T-helper 17 cell (primary cell): ENCODE measurements around the gene FUT8. TPM values are rescaled to one million over a fixed set of nuclear protein-coding genes. Genes with fewer than 3 reads are reported as not detected.
A peak's percentile ranks its signal among the peaks of the same experiment; 100 is the strongest.
"Not testable (repeated sequence)": the region's sequence is repeated elsewhere in the genome, so short reads cannot be mapped to it uniquely, and the experiment has no call there.

Experiments used
- ATAC-seq: fragments of 150-1000 bp; cut with Tn5 transposase; 2 replicates; pipeline ENCODE4 v1.10.0; 2021; ENCODE audit warnings: mild to moderate bottlenecking, moderate library complexity
- DNase-seq, 3 donors: peaks; one replicate each; pipeline versions ENCODE4 v3.0.0 to v3.0.0-alpha.2; 2020 to 2021
- H3K9me3 ChIP-seq: one replicate; pipeline ENCODE4 v1.7.0; 2013; ENCODE audit warnings: low read length, mild to moderate bottlenecking; ENCODE audit not compliant: control insufficient read depth, poor library complexity, severe bottlenecking
- H3K27ac Mint-ChIP-seq: one replicate; pipeline ENCODE4 v1.8.0; 2022; ENCODE audit warnings: mild to moderate bottlenecking, moderate library complexity, mixed read lengths
- H3K27me3 Mint-ChIP-seq: one replicate; pipeline ENCODE4 v1.8.0; 2022; ENCODE audit warnings: mixed read lengths
- H3K36me3 Mint-ChIP-seq: one replicate; pipeline ENCODE4 v1.8.0; 2022; ENCODE audit warnings: low read depth, mixed read lengths
- H3K4me1 Mint-ChIP-seq: one replicate; pipeline ENCODE4 v1.8.0; 2022; ENCODE audit warnings: mild to moderate bottlenecking, mixed read lengths
- H3K4me3 Mint-ChIP-seq: one replicate; pipeline ENCODE4 v1.8.0; 2022; ENCODE audit warnings: mild to moderate bottlenecking, moderate library complexity, mixed read lengths
- total RNA-seq, 4 donors: library from RNA in 2 of 4; stranded (reverse) in 2 of 4; gene quantifications; one replicate each; pipeline ENCODE4 v1.2.3 and lab custom pipeline; 2022 to 2026

Gene FUT8
- total RNA-seq, 2 donors from 2014 or later: 45.5 to 51.3 TPM

DNA sequence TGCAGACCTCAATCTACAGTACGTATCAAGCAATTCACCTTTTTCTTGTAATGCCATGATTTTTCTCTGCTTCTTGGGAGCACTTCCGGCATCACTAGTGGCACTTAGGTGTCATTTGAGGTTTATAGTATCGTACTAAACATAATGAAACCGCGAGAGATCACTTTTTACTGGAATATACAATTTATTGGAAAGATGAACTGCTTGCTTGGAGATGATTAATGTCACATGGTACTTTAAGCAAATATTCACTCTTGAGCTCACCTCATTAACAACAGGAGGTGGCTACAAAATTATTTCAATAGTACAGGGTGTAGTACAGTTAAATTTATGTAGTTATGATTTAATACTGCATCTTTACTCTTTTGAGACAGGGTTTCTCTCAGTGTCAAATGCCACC, 11.5 kb downstream of the FUT8 start:
- ATAC-seq (no peak), DNase-seq (no peak)
- no peaks in the 10 kb centered on the region for H3K9me3 ChIP-seq
- Mint-ChIP-seq H3K4me1 (peaks cover 20% of the 10 kb centered on the region), H3K27ac (no peak overlapping the region), H3K4me3 (peak overlapping the region; percentile 53), H3K27me3 (no peaks in the 10 kb centered on the region), H3K36me3 (no peaks in the 10 kb centered on the region)

- ATAC-seq (no peak), DNase-seq (no peak)
- no peaks in the 10 kb centered on the region for H3K36me3 Mint-ChIP-seq
- H3K27me3 Mint-ChIP-seq: no peaks in the 10 kb centered on the region
- no peak overlapping the region for H3K27ac Mint-ChIP-seq
- H3K4me3 Mint-ChIP-seq: no peak overlapping the region
- no peaks in the 10 kb centered on the region for H3K9me3 ChIP-seq
- peaks cover 21% of the 10 kb centered on the region for H3K4me1 Mint-ChIP-seq
Observed at GRCh38 chr14:65424531-65424930, 12.0 kb downstream of the FUT8 start.

GRCh38 chr14:65425885-65426284, 13.4 kb downstream of the FUT8 start:
- H3K27me3 Mint-ChIP-seq: no peaks in the 10 kb centered on the region
- H3K27ac Mint-ChIP-seq: no peak overlapping the region

GRCh38 chr14:65426902-65427301, 14.4 kb downstream of the FUT8 start:
- H3K27ac Mint-ChIP-seq: peak overlapping the region; percentile 2
- peaks cover 21% of the 10 kb centered on the region for H3K4me1 Mint-ChIP-seq
- not testable (repeated sequence) for H3K9me3 ChIP-seq, H3K36me3 Mint-ChIP-seq, H3K27me3 Mint-ChIP-seq, H3K4me3 Mint-ChIP-seq, DNase-seq, ATAC-seq

More at GRCh38 chr14:65425885-65426284, 13.4 kb downstream of the FUT8 start:
- DNase-seq: no peak
- Mint-ChIP-seq H3K4me3 (no peak overlapping the region), H3K36me3 (no peaks in the 10 kb centered on the region), H3K4me1 (peaks cover 20% of the 10 kb centered on the region)
- ATAC-seq: no peak
- no peaks in the 10 kb centered on the region for H3K9me3 ChIP-seq

- Mint-ChIP-seq H3K4me1 (peaks cover 37% of the 10 kb centered on the region), H3K27ac (peak overlapping the region; percentile 12), H3K27me3 (no peaks in the 10 kb centered on the region), H3K4me3 (no peak overlapping the region), H3K36me3 (peaks cover 2% of the 10 kb centered on the region)
- no peak for DNase-seq
- no peaks in the 10 kb centered on the region for H3K9me3 ChIP-seq
- no peak for ATAC-seq
Observed at GRCh38 chr14:65428691-65429090, 16.2 kb downstream of the FUT8 start.

DNA sequence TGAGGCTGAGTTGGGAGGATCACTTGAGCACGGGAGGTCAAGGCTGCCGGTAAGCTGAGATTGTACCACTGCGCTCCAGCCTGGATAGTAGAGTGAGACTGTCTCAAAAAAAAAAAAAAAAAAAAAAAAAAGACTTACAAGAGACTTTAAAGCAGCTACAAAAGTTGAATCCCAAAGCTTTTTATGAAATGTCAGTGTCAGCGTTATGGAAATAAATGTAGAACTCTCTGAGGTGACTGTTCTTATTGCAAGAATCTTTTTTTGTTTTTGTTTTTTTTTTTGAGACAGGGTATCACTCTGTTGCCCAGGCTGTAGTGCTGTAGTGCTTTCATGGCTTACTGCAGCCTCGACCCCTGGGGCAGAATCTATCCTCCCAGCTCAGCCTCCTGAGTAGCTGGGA, 17.2 kb downstream of the FUT8 start:
- DNase-seq: no peak
- H3K27ac Mint-ChIP-seq: no peak overlapping the region
- ATAC-seq: no peak
- H3K4me1 Mint-ChIP-seq: peaks cover 42% of the 10 kb centered on the region
- H3K9me3 ChIP-seq: no peaks in the 10 kb centered on the region
- H3K27me3 Mint-ChIP-seq: no peaks in the 10 kb centered on the region
- no peak overlapping the region for H3K4me3 Mint-ChIP-seq
- peaks cover 2% of the 10 kb centered on the region for H3K36me3 Mint-ChIP-seq

- Mint-ChIP-seq H3K4me3 (no peak overlapping the region), H3K27me3 (no peaks in the 10 kb centered on the region), H3K4me1 (peaks cover 41% of the 10 kb centered on the region), H3K27ac (peak overlapping the region; percentile 19), H3K36me3 (peaks cover 4% of the 10 kb centered on the region)
- no peak for ATAC-seq
- H3K9me3 ChIP-seq: no peaks in the 10 kb centered on the region
- no peak for DNase-seq
Observed at GRCh38 chr14:65431245-65431644, 18.7 kb downstream of the FUT8 start.

DNA sequence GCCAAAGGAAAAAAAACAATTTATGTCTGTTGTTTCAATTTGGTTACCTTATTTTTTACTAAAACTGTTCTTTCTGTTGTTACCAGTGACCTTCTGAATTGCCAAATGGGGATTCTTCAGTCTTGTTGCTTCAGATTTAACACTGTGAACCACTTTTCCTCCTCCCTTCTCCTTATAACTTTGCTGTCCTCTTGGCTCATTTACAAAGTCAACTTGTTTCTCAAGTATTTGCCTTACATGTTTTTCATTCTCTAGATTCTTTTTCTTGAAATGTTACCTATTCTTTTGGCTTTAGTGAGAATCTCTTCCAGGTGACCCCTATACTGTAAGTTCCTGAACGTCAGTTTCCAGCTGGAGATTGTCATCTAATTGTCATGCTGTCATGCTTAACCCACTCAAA, 19.4 kb downstream of the FUT8 start:
- Mint-ChIP-seq H3K4me1 (peaks cover 42% of the 10 kb centered on the region), H3K27ac (peak overlapping the region; percentile 19), H3K27me3 (no peaks in the 10 kb centered on the region), H3K36me3 (peaks cover 4% of the 10 kb centered on the region), H3K4me3 (no peak overlapping the region)
- DNase-seq (no peak), ATAC-seq (no peak)
- H3K9me3 ChIP-seq: no peaks in the 10 kb centered on the region

- no peak for ATAC-seq
- H3K36me3 Mint-ChIP-seq: peaks cover 4% of the 10 kb centered on the region
- H3K9me3 ChIP-seq: no peaks in the 10 kb centered on the region
- peak overlapping the region; percentile 53 for H3K4me3 Mint-ChIP-seq
- H3K4me1 Mint-ChIP-seq: peaks cover 42% of the 10 kb centered on the region
- DNase-seq: no peak
- no peaks in the 10 kb centered on the region for H3K27me3 Mint-ChIP-seq
- H3K27ac Mint-ChIP-seq: peak overlapping the region; percentile 19
Observed at GRCh38 chr14:65432361-65432948, 19.9 kb downstream of the FUT8 start.

- peak overlapping the region; percentile 53 for H3K4me3 Mint-ChIP-seq
- peaks cover 48% of the 10 kb centered on the region for H3K4me1 Mint-ChIP-seq
- H3K9me3 ChIP-seq: no peaks in the 10 kb centered on the region
- H3K36me3 Mint-ChIP-seq: peaks cover 4% of the 10 kb centered on the region
- peak overlapping the region; percentile 49 for H3K27ac Mint-ChIP-seq
- DNase-seq: no peak
- H3K27me3 Mint-ChIP-seq: no peaks in the 10 kb centered on the region
- peak; percentile 75 for ATAC-seq
Observed at GRCh38 chr14:65433157-65433556, 20.6 kb downstream of the FUT8 start.

DNA sequence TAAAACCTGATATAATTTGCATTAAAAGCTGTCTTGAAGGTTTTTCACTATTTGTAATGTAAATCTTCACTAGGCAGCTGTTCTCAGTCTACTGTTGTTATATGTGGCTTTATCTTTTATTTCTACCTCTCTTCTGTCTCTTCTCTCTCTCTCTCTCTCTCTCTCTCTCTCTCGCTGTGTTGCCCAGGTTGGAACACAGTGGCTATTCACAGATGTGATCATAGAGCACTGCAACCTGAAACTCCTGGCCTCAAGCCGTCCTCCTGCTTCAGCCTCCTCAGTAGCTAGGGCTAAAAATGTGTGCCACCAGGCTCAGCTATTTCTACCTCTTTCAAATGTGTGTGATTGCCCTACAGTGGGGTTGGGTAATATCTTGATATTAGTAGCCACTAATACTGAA, 21.1 kb downstream of the FUT8 start:
- peaks cover 50% of the 10 kb centered on the region for H3K4me1 Mint-ChIP-seq
- no peaks in the 10 kb centered on the region for H3K27me3 Mint-ChIP-seq
- no peaks in the 10 kb centered on the region for H3K9me3 ChIP-seq
- H3K36me3 Mint-ChIP-seq: peaks cover 4% of the 10 kb centered on the region
- DNase-seq (no peak), ATAC-seq (no peak)
- no peak overlapping the region for H3K4me3 Mint-ChIP-seq
- H3K27ac Mint-ChIP-seq: peak overlapping the region; percentile 49

GRCh38 chr14:65434216-65434850, 21.8 kb downstream of the FUT8 start:
- Mint-ChIP-seq H3K27me3 (no peaks in the 10 kb centered on the region), H3K4me3 (no peak overlapping the region), H3K27ac (peak overlapping the region; percentile 49), H3K36me3 (peaks cover 4% of the 10 kb centered on the region), H3K4me1 (peaks cover 48% of the 10 kb centered on the region)
- no peak for ATAC-seq
- no peak for DNase-seq
- H3K9me3 ChIP-seq: no peaks in the 10 kb centered on the region

- DNase-seq (no peak), ATAC-seq (no peak)
- Mint-ChIP-seq H3K4me3 (no peak overlapping the region), H3K27me3 (no peaks in the 10 kb centered on the region), H3K4me1 (peaks cover 28% of the 10 kb centered on the region), H3K36me3 (peaks cover 2% of the 10 kb centered on the region), H3K27ac (peak overlapping the region; percentile 86)
- H3K9me3 ChIP-seq: no peaks in the 10 kb centered on the region
Observed at GRCh38 chr14:65438266-65438933, 25.9 kb downstream of the FUT8 start.
